Measurements from ENCODE around the gene ADGRV1. TPM values are rescaled to one million over a fixed set of nuclear protein-coding genes. Genes with fewer than 3 reads are reported as not detected.

Gene ADGRV1
- total and polyA plus RNA-seq, 8 donors = 0.75 to 10.3 (median 4.0) TPM

- no peak for DNase-seq
- WGBS, 5 donors = 87 to 93% (median 90%) methylated on average over 2 of the region's 2 CpGs
- no peak for TF ChIP-seq EP300 (IDR thresholded peaks at IDR 0.05)
- no peak for TF ChIP-seq POLR2A (IDR thresholded peaks at IDR 0.05)
- no peak for TF ChIP-seq POLR2AphosphoS5 (IDR thresholded peaks at IDR 0.05)
- TF ChIP-seq CTCF (IDR thresholded peaks at IDR 0.05) = no peak
Measured at GRCh38 chr5:91070761-91071550, 512.4 kb downstream of the ADGRV1 start.

GRCh38 chr5:91072881-91073280 is 514.3 kb downstream of the ADGRV1 start:
- no peak overlapping the region for H3K27ac ChIP-seq
- H3K4me1 ChIP-seq = peaks cover 0 to 16% (median 5%) of the 10 kb centered on the region in 4 donors
- no peaks in the 10 kb centered on the region for H3K36me3 ChIP-seq
- 57 to 74% (median 70%) methylated on average over 2 of the region's 2 CpGs for WGBS, 5 donors
- H3K9me3 ChIP-seq = no peaks in the 10 kb centered on the region
- intact Hi-C loops (cut with DNase I; ENCODE audit: low total_unique reads) = no loop called here
- TF ChIP-seq EP300 (IDR thresholded peaks at IDR 0.05) = no peak
- TF ChIP-seq POLR2A (IDR thresholded peaks at IDR 0.05) = no peak
- TF ChIP-seq CTCF (IDR thresholded peaks at IDR 0.05) = no peak
- peak in 2 of 3 donors; percentile 10 to 27 for TF ChIP-seq POLR2AphosphoS5 (IDR thresholded peaks at IDR 0.05)
- no peaks in the 10 kb centered on the region for H3K27me3 ChIP-seq
- no peak overlapping the region for H3K4me3 ChIP-seq
- DNase-seq = peak in 1 of 2 donors; percentile 43

More at GRCh38 chr5:91070761-91071550, 512.4 kb downstream of the ADGRV1 start:
- peaks cover 0 to 16% (median 5%) of the 10 kb centered on the region in 4 donors for H3K4me1 ChIP-seq
- no peaks in the 10 kb centered on the region for H3K36me3 ChIP-seq
- intact Hi-C loops (cut with DNase I; ENCODE audit: low total_unique reads) = no loop called here
- H3K4me3 ChIP-seq = no peak overlapping the region
- no peaks in the 10 kb centered on the region for H3K27me3 ChIP-seq
- no peak overlapping the region for H3K27ac ChIP-seq
- no peaks in the 10 kb centered on the region for H3K9me3 ChIP-seq

GRCh38 chr5:91074615-91075014 is 516.0 kb downstream of the ADGRV1 start:
- Histone ChIP-seq H3K4me3 (no peak overlapping the region), H3K9me3 (no peaks in the 10 kb centered on the region), H3K4me1 (peaks cover 0 to 23% (median 10%) of the 10 kb centered on the region in 4 donors), H3K36me3 (no peaks in the 10 kb centered on the region), H3K27me3 (no peaks in the 10 kb centered on the region), H3K27ac (peak overlapping the region in 2 of 5 donors; percentile 19 to 57)
- WGBS, 5 donors = 28 to 59% (median 43%) methylated on average over 1 of the region's 1 CpG
- peak in 1 of 2 donors; percentile 19 for DNase-seq
- intact Hi-C loops (cut with DNase I; ENCODE audit: low total_unique reads) = no loop called here
- TF ChIP-seq EP300 (IDR thresholded peaks at IDR 0.05) (no peak), POLR2AphosphoS5 (IDR thresholded peaks at IDR 0.05) (peak in 2 of 3 donors; percentile 45 to 70), CTCF (IDR thresholded peaks at IDR 0.05) (peak in 3 of 7 experiments; percentile 28 to 53 (median 43))

GRCh38 chr5:91076138-91076537 is 517.5 kb downstream of the ADGRV1 start:
- Histone ChIP-seq H3K27ac (no peak overlapping the region), H3K4me1 (peaks cover 0 to 24% (median 10%) of the 10 kb centered on the region in 4 donors), H3K9me3 (no peaks in the 10 kb centered on the region), H3K36me3 (no peaks in the 10 kb centered on the region), H3K27me3 (no peaks in the 10 kb centered on the region), H3K4me3 (no peak overlapping the region)
- TF ChIP-seq POLR2AphosphoS5 (IDR thresholded peaks at IDR 0.05) = no peak
- no peak for TF ChIP-seq EP300 (IDR thresholded peaks at IDR 0.05)
- no peak for TF ChIP-seq CTCF (IDR thresholded peaks at IDR 0.05)
- no peak for TF ChIP-seq POLR2A (IDR thresholded peaks at IDR 0.05)
- intact Hi-C loops (cut with DNase I; ENCODE audit: low total_unique reads) = no loop called here
- DNase-seq = no peak

Measured in stomach (tissue), 9 donors.